DLD1 (cell line): Measurements from ENCODE around the gene ZBTB18.
"Not testable (repeated sequence)": the region's sequence is repeated elsewhere in the genome, so short reads cannot be mapped to it uniquely, and the experiment has no call there.

Experiments used
- in situ Hi-C: cut with HindIII; loops from 2 replicates; pipeline ENCODE4 v1.10.0; 2017; ENCODE audit warnings: low sequenced_read_pairs

ZBTB18 gene

DNA sequence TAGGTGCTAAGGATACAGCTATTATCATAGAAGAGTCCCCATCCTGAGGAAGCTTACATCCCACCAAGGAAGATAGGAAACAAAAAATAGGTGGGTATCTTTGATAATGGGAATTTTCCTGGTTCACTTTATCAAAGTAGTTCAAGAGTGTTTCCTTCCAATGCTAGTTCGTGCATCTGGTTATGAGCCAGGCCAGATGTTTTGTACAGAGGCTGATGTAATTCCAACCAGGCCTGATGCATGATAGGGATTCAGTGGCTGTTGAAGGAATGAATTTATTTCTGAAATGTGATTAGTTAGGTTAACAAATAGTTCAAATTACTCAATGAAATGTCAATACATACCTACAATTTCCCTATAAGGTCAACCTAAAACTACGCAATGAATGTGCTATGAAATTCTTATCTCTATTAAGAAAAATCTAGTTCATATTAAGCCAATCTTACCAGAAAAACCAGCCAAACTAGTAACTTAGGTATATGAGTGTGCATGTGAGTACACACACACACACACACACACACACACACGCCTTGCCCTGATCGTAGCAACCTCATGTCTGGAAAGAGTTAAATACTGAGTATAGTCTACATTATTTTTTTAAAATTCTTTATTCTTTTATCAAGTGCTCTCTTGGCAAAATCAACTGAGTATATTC lies 9.5 kb upstream of the ZBTB18 start:
- in situ Hi-C loops, result no loop called here

DNA sequence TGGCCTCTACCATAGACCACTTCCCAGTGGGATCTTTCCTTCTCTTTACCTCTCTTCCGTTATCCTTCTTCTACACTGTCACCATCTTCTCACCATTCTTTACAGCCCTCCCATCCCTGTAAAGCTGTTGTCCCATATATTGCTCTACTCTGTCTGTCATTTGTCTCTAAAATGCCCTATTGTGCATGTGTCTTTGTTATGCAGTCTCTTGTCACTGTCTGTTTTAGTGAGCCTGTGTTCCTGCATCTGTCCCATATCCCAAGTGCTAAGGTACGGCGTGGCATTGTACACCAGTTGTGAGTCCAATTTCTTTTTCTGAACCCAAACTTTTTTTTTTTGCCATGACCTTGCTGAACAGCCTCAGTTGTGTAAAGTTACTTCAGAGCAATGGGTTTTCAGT lies 8.8 kb upstream of the ZBTB18 start:
- in situ Hi-C loops, result no loop called here

DNA sequence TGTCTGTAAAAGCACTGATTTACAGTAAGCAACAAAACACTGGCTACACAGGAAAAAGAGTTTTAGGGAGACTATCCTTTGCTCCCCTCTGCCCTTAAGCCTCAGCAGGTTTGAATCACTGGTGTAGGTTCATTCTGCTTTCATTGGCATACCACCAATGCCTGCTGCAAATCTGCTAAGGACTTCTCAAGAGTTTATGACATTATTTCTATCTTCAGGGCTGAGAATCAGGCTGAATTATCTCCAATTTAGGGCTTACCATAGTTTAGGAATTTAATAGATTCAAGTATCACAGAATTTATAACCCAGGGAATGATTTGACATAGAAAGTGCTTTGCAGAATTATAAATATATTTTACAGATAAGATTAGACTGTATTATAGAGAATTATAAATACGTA lies 6.7 kb upstream of the ZBTB18 start:
- in situ Hi-C loops, result no loop called here

DNA sequence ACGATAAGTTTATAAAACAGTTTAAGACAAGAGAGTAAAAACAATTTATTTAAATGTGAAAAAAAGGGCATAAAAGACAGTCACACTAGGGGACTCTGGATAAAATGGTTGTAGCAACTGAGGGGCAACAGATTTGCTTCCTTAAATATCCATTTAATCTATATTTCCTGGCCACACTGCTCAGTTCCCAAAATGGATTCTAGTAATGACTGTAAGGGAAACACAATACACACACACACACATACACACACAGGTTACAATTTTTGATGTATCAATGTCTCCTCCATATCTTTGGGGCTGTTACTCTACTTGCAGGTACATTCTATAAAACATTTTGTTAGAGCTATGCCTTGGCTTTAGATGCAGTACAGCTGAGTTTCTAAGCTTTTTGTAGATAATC lies 4.8 kb upstream of the ZBTB18 start:
- in situ Hi-C loops, result not testable (repeated sequence)

DNA sequence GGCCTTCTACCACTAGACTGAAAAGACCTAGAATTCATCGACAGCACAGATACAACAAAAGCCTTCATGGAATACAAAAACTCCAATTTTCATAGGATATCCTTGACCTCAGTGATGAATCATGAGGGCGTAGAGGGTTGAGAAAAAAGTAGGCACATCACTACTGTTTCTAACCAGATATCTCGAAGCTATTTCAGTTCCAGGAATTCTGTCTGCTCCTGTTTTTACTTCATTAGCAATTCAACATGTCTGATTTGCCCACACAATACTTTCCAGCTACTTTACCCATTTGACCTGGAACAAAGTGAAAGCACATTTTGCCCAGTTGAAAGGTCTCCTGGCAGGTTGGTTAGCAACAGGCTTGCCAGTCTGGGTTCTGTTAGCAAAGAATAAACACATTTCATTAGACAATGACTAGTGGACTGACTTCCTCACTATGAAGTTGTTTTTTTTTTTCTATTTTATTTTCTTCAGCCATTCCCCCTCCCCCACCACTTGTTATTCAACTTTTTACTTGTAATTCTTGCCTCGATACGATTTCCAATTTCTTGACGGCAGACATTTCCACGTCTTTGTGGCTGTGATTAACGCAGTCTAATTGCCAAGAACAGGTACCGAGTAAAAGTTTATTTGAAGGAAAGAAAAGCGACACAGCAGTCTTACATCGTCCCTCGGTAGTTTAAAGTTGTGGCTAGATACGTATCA lies 4.0 kb upstream of the ZBTB18 start:
- in situ Hi-C loops, result no loop called here

DNA sequence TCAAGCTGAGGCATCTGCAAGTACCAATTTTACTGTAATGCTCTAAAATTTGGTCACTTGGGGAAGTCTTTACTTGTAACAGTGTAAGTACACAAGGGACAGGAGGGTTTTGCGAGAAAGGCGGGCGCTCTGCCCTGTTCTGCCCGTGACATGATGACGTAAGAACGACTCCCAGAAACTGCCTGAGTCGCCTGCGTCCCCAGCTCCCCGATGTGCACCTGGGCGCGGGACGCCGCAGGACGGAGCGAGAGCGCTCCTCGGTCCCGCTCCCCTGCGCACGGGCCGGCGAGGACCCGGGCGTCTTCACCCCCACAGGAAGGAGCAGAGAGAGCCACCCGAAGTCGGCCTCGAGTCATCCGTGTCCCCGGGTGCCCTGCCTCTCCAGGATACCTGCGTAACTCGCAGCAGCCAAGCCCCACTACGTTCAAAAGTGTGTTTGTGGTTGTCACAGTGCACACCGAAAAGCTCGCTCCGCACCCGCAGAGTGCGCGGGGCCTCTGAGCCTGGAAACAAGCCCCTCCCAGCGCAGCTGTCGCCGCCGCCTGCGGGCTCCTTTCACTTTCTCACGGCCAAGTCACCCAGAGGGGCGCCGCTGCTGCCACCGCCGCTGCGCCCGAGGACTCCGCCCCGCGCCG lies 3.3 kb upstream of the ZBTB18 start:
- in situ Hi-C loops, result no loop called here

DNA sequence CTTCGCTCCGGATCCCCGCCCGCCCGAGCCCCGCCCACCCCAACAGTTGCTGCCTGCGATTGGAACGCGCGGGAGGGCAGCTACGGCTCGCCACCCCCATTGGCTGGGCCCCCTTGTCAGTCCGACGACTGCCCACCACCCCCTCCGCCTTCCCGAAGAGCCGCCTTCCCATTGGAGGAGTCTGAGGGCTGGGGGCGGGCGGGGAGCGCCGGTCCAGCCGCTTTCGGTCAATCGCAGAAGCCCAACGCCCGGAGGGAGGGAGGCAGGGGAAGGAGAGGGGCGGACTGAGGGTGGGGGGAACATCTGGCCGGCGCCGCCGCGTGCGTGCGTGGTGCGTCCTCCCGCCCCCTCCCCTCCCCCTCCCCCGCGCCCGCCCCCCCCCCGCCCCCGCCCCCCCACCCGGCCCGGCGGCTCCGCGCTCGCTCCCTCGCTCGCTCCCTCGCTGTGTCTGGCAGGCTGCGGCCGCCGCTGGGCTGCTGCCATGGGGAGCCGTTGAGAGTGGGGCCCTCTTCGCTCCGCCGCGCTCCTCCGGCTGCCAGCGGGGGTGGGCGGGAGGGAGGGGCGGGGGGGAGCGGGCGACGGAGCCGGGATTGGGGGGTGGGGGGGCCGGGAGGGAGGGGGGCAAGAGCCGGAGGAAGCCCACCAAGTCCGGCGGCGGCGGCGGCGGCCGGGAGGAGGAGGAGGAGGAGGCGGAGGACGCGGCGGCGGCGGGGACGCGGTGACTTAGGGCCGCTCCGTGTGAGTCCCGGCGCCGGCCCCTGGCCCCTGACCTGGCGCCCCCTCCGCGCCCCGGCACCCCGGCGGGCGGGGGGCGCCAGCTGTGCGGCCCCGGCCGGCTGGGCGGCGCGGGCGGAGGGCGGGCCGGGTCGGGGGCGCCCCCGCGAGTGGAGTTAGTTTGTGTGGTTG lies 2.6 kb upstream of the ZBTB18 start:
- in situ Hi-C loops, result no loop called here

DNA sequence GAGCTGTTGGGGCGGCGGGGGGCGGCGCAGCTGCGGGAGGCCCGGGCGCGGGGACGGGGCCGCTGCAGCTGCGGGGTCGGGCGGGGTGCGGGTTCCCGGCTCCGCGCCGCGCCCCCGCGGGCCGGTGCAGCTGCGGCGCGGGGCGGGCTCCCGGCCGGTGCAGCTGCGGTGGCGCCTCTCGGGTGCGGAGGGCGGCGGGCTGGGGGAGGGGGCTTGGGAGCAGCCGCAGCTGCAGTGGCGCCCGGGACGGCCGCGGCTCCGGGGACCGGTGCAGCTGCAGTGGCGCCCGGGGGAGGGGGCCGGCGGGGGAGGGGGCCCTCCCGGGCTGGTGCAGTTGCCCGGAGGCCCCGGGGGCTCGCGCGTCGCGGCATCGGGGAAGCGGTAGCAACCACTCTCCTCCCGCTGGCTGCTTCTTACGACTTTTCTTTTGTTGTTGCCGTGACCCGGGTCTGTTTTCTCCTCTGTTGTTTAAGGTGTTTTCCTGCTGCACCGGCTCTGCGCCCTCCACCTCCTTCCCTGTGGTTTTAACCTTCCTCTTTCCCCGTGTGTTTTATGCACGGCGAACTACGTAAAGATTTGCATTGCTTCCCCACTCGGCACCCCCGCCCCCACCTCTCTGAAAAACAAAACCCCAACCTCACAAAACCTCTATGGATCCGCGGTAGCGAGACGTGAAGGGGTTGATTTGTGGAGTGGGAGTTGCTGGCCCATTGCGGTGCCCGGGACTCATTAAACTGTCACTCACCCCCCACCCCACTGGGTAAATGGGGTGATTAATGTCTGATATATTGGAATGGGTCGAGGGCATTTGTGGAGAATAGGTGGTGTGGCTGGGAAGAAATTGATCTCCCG lies 1.7 kb upstream of the ZBTB18 start:
- in situ Hi-C loops, result no loop called here

DNA sequence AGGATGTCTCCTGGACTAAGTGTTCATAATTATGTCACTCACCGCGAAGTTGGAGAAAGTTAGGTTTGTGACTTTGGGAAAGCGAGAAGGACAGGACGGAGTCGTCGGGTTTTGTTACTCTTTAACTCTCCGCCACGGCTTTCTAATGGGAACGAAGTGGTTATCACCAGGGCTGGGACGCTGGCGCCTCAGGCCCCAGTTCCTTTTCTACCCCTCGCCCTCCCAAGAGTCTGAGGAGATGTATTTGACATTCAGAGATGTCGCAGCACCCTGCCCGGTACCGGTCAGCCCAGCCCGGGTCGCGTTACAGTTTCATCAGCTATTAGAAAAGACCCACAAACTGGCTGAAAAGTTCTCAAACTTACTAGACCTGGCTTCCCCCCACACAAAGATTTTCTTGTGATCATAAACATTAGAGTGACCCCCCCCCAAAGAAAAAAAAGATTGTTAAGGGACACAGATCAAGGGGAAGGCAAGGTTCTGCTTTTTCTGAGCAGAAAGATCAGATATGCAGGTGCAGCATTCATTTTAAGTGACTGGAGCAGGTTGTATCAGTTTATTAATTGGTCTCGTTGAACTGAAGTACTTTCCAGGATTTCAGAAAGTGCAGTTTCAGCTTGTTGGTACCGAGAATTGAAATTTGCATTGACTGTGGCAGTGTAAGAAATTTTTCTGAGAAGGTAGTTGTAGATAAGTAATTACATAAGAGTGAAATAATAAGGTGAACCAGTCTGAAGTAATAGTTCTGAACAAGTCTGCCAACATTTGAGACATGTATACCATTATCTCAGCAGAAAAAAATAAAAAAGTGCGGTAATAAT lies 859 bp upstream of the ZBTB18 start:
- in situ Hi-C loops, result no loop called here

DNA sequence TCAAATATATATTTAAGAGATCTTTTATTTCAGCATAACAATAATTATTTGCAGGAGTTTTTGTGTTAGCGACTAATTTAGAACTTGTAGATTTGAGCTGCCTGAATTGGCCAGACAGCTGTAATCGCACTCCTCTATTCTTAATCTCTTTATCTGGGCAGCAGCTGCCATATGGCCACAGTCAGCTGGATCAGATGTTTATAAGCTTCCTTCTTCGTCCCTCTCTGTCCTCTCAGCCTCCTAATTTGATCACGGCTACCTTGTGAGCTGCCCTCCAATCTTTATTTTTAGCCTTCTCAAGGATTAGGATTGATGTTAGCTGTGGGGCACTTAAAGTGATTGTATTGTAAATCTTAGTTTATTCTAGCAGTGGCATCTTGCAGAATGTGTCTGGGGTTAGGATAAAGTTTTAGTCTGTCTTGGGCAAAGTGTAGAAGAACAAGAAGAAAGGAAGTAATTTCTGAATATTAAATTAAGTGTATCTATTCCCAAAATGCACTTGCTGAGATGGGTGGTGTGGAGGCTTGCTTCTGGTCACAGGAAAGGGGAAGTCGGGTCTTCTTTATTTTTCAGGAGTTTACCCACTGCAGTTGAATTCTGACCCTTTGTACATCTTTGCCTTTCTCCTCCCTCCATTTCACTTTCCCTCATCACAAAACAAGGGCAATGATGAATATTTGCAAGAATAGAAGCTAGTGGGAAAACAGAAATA lies 1.1 kb downstream of the ZBTB18 start:
- in situ Hi-C loops, result no loop called here

DNA sequence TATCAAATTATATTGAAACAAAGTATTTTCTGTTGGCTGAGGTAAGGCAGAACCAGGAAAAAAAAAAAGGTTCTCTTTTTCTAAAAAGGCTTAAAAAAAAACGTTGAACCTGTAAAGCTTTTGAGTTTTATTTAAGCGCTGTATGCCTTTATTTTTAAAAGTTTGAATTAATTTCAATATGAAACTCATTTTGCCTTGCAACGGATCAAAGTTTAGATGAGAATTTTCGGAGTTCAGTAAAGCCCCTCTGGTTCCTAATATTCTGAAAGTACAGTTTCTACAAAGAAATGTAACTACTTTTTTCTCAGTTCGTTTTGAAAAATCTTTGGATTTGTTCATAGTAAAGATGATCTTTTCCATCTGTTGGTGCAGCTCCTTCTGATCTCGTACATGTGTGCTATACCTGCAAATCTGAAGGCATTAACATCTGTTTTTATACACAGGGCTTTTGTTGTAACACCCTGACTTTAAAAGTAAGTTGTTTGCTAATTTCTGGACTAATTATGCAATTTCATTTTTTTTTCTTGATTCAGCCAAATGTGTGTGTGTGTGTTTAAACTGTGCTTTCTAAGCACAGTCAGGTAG lies 1.7 kb downstream of the ZBTB18 start:
- in situ Hi-C loops, result no loop called here

DNA sequence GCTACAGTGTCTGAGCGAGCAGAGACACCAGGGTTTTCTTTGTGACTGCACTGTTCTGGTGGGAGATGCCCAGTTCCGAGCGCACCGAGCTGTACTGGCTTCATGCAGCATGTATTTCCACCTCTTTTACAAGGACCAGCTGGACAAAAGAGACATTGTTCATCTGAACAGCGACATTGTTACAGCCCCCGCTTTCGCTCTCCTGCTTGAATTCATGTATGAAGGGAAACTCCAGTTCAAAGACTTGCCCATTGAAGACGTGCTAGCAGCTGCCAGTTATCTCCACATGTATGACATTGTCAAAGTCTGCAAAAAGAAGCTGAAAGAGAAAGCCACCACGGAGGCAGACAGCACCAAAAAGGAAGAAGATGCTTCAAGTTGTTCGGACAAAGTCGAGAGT lies 2.7 kb downstream of the ZBTB18 start:
- in situ Hi-C loops, result no loop called here

DNA sequence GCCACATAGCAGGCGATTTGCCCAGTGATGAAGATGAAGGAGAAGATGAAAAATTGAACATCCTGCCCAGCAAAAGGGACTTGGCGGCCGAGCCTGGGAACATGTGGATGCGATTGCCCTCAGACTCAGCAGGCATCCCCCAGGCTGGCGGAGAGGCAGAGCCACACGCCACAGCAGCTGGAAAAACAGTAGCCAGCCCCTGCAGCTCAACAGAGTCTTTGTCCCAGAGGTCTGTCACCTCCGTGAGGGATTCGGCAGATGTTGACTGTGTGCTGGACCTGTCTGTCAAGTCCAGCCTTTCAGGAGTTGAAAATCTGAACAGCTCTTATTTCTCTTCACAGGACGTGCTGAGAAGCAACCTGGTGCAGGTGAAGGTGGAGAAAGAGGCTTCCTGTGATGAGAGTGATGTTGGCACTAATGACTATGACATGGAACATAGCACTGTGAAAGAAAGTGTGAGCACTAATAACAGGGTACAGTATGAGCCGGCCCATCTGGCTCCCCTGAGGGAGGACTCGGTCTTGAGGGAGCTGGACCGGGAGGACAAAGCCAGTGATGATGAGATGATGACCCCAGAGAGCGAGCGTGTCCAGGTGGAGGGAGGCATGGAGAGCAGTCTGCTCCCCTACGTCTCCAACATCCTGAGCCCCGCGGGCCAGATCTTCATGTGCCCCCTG lies 3.3 kb downstream of the ZBTB18 start:
- in situ Hi-C loops, result no loop called here

DNA sequence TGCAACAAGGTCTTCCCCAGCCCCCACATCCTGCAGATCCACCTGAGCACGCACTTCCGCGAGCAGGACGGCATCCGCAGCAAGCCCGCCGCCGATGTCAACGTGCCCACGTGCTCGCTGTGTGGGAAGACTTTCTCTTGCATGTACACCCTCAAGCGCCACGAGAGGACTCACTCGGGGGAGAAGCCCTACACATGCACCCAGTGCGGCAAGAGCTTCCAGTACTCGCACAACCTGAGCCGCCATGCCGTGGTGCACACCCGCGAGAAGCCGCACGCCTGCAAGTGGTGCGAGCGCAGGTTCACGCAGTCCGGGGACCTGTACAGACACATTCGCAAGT lies 3.8 kb downstream of the ZBTB18 start:
- in situ Hi-C loops, result no loop called here

DNA sequence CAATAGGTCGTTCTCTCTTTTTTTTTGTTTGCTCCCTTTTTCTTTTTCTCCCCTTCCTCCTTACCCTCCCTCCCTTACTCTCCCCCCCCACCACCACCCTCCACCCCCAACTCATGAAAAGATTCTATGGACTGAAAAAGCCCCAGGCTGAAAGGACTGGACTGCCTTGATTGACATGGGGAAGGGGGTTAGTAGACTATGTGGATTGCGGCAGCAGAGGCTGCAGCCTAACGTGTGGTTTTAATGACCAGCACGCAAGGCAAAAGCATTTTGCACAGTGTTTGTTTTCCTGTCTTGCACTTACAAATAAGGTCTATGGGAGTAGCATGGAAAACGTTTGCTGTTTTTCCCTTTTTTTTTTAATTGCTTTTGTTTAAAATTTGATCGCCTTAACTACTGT lies 5.5 kb downstream of the ZBTB18 start:
- in situ Hi-C loops, result no loop called here

DNA sequence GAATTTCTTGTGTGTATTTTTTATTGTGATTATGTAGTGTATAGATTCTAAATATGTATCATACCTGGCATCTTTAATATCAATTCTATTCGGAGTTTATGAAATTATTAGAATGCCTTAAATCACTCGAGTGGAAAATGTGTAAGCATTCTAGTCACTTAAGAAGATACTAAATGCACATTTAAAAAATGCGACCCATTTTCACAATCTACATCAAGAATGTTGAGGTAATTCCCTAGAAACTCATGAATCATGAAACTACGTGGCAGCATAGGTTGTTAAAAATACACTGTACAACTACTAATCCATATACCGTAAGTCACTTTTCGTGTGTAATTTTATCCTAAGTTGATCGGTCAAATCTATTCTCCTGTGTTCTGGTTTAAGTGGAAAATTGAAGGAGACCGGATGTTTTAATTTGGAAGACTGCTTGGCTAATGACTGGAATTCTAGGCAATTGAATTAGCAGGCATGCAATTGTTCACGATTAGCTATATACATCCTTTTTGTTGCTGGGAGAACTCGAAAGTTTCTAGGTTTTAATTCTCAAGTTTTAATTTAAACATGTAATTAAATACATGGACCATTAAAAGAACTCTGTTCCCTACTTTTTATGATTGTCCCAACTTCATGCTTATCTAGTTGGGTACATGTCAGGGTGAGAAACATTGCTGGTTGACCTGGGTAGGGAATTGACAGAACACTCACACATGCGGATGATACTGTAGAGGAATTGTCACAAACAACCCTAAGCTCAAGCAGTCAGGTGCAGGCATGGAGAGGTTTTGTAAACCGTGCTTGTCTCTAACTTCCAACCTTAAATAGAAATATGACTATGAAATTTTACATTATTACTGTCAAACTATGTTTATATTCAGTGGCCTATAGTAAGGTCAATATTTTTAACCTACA lies 6.6 kb downstream of the ZBTB18 start:
- in situ Hi-C loops, result no loop called here

DNA sequence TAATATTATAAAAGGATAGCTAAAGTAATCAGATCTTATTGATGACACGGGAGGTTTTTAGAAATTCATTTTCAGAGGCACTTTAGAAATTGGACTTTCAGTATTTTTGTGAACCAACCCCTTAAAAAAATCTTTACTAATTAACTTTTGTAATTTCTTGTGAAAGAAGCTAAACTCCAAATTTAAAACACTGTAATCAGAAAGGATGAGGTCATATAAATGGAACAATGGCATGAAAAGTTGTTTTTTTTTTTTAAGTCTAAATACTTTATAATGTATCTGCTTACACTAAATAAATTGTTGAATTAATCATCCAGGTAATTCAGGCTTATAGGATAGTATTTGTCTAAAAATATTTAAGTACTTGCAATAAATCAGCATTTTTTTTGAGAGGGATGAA lies 9.0 kb downstream of the ZBTB18 start:
- in situ Hi-C loops, result no loop called here
